ENCODE data around the gene APOBEC4. TPM values are rescaled to one million over a fixed set of nuclear protein-coding genes. Genes with fewer than 3 reads are reported as not detected.
A peak's percentile ranks its signal among the peaks of the same experiment; 100 is the strongest.

APOBEC4 gene
- total and polyA plus RNA-seq, 9 of the 15 experiments (the other 6 are each of a cell fraction or from before 2014, with no cell fraction given) = not detected

- TF ChIP-seq, protein P1, sequence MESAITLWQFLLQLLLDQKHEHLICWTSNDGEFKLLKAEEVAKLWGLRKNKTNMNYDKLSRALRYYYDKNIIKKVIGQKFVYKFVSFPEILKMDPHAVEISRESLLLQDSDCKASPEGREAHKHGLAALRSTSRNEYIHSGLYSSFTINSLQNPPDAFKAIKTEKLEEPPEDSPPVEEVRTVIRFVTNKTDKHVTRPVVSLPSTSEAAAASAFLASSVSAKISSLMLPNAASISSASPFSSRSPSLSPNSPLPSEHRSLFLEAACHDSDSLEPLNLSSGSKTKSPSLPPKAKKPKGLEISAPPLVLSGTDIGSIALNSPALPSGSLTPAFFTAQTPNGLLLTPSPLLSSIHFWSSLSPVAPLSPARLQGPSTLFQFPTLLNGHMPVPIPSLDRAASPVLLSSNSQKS (CRISPR knock-in tag; IDR thresholded peaks at IDR 0.05) = no peak
- TF ChIP-seq POLR2H (tag; IDR thresholded peaks at IDR 0.05; ENCODE audit: low read depth) (peak; percentile 76), ETV5 (CRISPR knock-in tag; IDR thresholded peaks at IDR 0.05; ENCODE audit: low read depth) (peak; percentile 87), NRF1 (conservative IDR thresholded peaks at IDR 0.05 in 1 of 2, IDR thresholded peaks at IDR 0.05 in 1 of 2) (peak; percentile 99), ZNF134 (CRISPR knock-in tag; conservative IDR thresholded peaks at IDR 0.05) (0 out of 2 replicates have a peak, but pooled peaks have one; percentile 19), ATF1 (CRISPR knock-in tag; IDR thresholded peaks at IDR 0.05) (no peak), ATF1 (tag; IDR thresholded peaks at IDR 0.05) (peak; percentile 60), PCBP1 (IDR thresholded peaks at IDR 0.05; ENCODE audit: low read depth, low read length, poor library complexity, severe bottlenecking) (peak; percentile 58), SUPT5H (IDR thresholded peaks at IDR 0.05) (peak; percentile 96), MTA2 (IDR thresholded peaks at IDR 0.05; ENCODE audit: low read depth) (peak; percentile 63)
- TF ChIP-seq, protein P2, sequence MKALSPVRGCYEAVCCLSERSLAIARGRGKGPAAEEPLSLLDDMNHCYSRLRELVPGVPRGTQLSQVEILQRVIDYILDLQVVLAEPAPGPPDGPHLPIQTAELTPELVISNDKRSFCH (CRISPR knock-in tag; IDR thresholded peaks at IDR 0.05) = no peak
- TF ChIP-seq, protein P2 (tag; IDR thresholded peaks at IDR 0.05) = peak; percentile 84
- TF ChIP-seq, protein P3, sequence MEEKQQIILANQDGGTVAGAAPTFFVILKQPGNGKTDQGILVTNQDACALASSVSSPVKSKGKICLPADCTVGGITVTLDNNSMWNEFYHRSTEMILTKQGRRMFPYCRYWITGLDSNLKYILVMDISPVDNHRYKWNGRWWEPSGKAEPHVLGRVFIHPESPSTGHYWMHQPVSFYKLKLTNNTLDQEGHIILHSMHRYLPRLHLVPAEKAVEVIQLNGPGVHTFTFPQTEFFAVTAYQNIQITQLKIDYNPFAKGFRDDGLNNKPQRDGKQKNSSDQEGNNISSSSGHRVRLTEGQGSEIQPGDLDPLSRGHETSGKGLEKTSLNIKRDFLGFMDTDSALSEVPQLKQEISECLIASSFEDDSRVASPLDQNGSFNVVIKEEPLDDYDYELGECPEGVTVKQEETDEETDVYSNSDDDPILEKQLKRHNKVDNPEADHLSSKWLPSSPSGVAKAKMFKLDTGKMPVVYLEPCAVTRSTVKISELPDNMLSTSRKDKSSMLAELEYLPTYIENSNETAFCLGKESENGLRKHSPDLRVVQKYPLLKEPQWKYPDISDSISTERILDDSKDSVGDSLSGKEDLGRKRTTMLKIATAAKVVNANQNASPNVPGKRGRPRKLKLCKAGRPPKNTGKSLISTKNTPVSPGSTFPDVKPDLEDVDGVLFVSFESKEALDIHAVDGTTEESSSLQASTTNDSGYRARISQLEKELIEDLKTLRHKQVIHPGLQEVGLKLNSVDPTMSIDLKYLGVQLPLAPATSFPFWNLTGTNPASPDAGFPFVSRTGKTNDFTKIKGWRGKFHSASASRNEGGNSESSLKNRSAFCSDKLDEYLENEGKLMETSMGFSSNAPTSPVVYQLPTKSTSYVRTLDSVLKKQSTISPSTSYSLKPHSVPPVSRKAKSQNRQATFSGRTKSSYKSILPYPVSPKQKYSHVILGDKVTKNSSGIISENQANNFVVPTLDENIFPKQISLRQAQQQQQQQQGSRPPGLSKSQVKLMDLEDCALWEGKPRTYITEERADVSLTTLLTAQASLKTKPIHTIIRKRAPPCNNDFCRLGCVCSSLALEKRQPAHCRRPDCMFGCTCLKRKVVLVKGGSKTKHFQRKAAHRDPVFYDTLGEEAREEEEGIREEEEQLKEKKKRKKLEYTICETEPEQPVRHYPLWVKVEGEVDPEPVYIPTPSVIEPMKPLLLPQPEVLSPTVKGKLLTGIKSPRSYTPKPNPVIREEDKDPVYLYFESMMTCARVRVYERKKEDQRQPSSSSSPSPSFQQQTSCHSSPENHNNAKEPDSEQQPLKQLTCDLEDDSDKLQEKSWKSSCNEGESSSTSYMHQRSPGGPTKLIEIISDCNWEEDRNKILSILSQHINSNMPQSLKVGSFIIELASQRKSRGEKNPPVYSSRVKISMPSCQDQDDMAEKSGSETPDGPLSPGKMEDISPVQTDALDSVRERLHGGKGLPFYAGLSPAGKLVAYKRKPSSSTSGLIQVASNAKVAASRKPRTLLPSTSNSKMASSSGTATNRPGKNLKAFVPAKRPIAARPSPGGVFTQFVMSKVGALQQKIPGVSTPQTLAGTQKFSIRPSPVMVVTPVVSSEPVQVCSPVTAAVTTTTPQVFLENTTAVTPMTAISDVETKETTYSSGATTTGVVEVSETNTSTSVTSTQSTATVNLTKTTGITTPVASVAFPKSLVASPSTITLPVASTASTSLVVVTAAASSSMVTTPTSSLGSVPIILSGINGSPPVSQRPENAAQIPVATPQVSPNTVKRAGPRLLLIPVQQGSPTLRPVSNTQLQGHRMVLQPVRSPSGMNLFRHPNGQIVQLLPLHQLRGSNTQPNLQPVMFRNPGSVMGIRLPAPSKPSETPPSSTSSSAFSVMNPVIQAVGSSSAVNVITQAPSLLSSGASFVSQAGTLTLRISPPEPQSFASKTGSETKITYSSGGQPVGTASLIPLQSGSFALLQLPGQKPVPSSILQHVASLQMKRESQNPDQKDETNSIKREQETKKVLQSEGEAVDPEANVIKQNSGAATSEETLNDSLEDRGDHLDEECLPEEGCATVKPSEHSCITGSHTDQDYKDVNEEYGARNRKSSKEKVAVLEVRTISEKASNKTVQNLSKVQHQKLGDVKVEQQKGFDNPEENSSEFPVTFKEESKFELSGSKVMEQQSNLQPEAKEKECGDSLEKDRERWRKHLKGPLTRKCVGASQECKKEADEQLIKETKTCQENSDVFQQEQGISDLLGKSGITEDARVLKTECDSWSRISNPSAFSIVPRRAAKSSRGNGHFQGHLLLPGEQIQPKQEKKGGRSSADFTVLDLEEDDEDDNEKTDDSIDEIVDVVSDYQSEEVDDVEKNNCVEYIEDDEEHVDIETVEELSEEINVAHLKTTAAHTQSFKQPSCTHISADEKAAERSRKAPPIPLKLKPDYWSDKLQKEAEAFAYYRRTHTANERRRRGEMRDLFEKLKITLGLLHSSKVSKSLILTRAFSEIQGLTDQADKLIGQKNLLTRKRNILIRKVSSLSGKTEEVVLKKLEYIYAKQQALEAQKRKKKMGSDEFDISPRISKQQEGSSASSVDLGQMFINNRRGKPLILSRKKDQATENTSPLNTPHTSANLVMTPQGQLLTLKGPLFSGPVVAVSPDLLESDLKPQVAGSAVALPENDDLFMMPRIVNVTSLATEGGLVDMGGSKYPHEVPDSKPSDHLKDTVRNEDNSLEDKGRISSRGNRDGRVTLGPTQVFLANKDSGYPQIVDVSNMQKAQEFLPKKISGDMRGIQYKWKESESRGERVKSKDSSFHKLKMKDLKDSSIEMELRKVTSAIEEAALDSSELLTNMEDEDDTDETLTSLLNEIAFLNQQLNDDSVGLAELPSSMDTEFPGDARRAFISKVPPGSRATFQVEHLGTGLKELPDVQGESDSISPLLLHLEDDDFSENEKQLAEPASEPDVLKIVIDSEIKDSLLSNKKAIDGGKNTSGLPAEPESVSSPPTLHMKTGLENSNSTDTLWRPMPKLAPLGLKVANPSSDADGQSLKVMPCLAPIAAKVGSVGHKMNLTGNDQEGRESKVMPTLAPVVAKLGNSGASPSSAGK (IDR thresholded peaks at IDR 0.05) = peak; percentile 45; the same call in 1 of the 2 replicates
- TF ChIP-seq, protein P4, sequence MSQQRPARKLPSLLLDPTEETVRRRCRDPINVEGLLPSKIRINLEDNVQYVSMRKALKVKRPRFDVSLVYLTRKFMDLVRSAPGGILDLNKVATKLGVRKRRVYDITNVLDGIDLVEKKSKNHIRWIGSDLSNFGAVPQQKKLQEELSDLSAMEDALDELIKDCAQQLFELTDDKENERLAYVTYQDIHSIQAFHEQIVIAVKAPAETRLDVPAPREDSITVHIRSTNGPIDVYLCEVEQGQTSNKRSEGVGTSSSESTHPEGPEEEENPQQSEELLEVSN (IDR thresholded peaks at IDR 0.05; ENCODE audit: borderline replicate concordance in 1 of 2, extremely low read depth in 1 of 2, insufficient read depth in 1 of 2, insufficient read length in 1 of 2, low read depth in 1 of 2, low read length in 1 of 2, poor library complexity in 1 of 2, severe bottlenecking in 1 of 2) = peak; percentile 79 to 86
Measured at GRCh38 chr1:183635606-183636333, 17.3 kb downstream of the APOBEC4 start, which contains the start of gene ARPC5 (continued).
